ENCODE results near the gene SCN3A. TPM values are rescaled to one million over a fixed set of nuclear protein-coding genes. Genes with fewer than 3 reads are reported as not detected.

Gene SCN3A
- total and polyA plus RNA-seq, 2 donors: 3.0 to 5.9 TPM

GRCh38 chr2:165058476-165059265, 145.2 kb downstream of the SCN3A start:
- WGBS: 16% methylated on average over 2 of the region's 2 CpGs
- H3K27me3 ChIP-seq (ENCODE audit: control insufficient read depth in 2 of 2, insufficient read depth in 1 of 2, low read length in 1 of 2): no peaks in the 10 kb centered on the region

DNA sequence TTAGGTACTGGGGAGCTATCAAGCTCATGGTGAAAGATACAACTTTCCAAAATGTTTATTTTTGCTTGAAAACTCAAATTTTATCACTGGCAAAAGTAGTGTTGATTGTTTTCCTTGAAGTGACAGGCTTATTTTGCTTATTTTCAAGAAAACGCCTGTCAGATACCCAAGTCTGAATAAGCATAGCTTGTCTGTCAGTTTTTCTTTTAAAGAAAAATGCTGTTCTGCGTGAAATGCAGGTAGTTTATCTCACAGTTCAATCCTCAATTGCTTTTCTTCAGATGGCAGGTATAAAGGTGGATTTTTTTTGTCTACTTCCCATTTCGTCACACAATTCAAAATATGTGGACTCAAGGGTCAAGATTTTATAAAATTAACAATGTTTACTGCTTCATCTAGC, 145.9 kb downstream of the SCN3A start:
- Histone ChIP-seq H3K27me3 (ENCODE audit: control insufficient read depth in 2 of 2, insufficient read depth in 1 of 2, low read length in 1 of 2) (no peaks in the 10 kb centered on the region), H3K4me3 (ENCODE audit: low read length in 2 of 2) (no peak overlapping the region), H3K36me3 (ENCODE audit: control insufficient read depth in 2 of 2, insufficient read depth in 2 of 2, low read length in 1 of 2) (no peaks in the 10 kb centered on the region), H3K4me1 (ENCODE audit: control insufficient read depth in 2 of 2, insufficient read depth in 2 of 2, low read length in 2 of 2) (peaks cover 6 to 20% of the 10 kb centered on the region in 2 donors), H3K27ac (ENCODE audit: low read depth in 1 of 2, low read length in 1 of 2) (peak overlapping the region in 1 of 2 donors; percentile 70), H3K9me3 (ENCODE audit: control insufficient read depth in 2 of 2, insufficient read depth in 1 of 2, low read length in 1 of 2) (no peaks in the 10 kb centered on the region)
- no peak for DNase-seq (ENCODE audit: low read depth in 6 of 9, low spot score in 9 of 9)
- 87% methylated on average over 3 of the region's 3 CpGs for WGBS

More at GRCh38 chr2:165058476-165059265, 145.2 kb downstream of the SCN3A start:
- H3K27ac ChIP-seq (ENCODE audit: low read depth in 1 of 2, low read length in 1 of 2): peak overlapping the region in 1 of 2 donors; percentile 70
- DNase-seq (ENCODE audit: low read depth in 6 of 9, low spot score in 9 of 9): peak in 3 of 9 donors; percentile 7 to 58 (median 10)
- no peak overlapping the region for H3K4me3 ChIP-seq (ENCODE audit: low read length in 2 of 2)
- H3K36me3 ChIP-seq (ENCODE audit: control insufficient read depth in 2 of 2, insufficient read depth in 2 of 2, low read length in 1 of 2): no peaks in the 10 kb centered on the region
- peaks cover 6 to 20% of the 10 kb centered on the region in 2 donors for H3K4me1 ChIP-seq (ENCODE audit: control insufficient read depth in 2 of 2, insufficient read depth in 2 of 2, low read length in 2 of 2)
- H3K9me3 ChIP-seq (ENCODE audit: control insufficient read depth in 2 of 2, insufficient read depth in 1 of 2, low read length in 1 of 2): no peaks in the 10 kb centered on the region

DNA sequence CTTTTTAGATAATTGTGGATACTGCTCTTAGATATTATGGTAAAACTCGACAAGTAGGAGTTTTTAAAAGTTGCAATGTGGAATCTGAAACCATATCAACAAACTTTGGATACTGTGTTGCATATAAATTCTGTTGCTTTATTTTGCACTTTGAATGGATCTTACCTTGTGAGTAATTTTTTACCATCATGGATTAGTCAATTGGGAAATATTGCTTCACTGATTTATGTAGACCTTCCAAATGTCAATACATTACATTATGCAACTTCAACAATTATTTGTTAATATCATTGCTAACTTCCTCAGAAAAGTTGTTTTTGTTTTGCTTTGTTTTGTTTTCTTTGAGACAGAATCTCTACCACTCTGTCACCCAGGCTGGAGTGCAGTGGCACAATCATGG, 146.5 kb downstream of the SCN3A start:
- peaks cover 6 to 20% of the 10 kb centered on the region in 2 donors for H3K4me1 ChIP-seq (ENCODE audit: control insufficient read depth in 2 of 2, insufficient read depth in 2 of 2, low read length in 2 of 2)
- H3K27ac ChIP-seq (ENCODE audit: low read depth in 1 of 2, low read length in 1 of 2): no peak overlapping the region
- DNase-seq (ENCODE audit: low read depth in 6 of 9, low spot score in 9 of 9): no peak
- no peaks in the 10 kb centered on the region for H3K27me3 ChIP-seq (ENCODE audit: control insufficient read depth in 2 of 2, insufficient read depth in 1 of 2, low read length in 1 of 2)
- no peak overlapping the region for H3K4me3 ChIP-seq (ENCODE audit: low read length in 2 of 2)
- WGBS: 95% methylated on average over 1 of the region's 1 CpG
- H3K36me3 ChIP-seq (ENCODE audit: control insufficient read depth in 2 of 2, insufficient read depth in 2 of 2, low read length in 1 of 2): no peaks in the 10 kb centered on the region
- H3K9me3 ChIP-seq (ENCODE audit: control insufficient read depth in 2 of 2, insufficient read depth in 1 of 2, low read length in 1 of 2): no peaks in the 10 kb centered on the region

GRCh38 chr2:165056564-165056963, 147.3 kb downstream of the SCN3A start:
- Histone ChIP-seq H3K27me3 (ENCODE audit: control insufficient read depth in 2 of 2, insufficient read depth in 1 of 2, low read length in 1 of 2) (no peaks in the 10 kb centered on the region), H3K9me3 (ENCODE audit: control insufficient read depth in 2 of 2, insufficient read depth in 1 of 2, low read length in 1 of 2) (no peaks in the 10 kb centered on the region), H3K4me1 (ENCODE audit: control insufficient read depth in 2 of 2, insufficient read depth in 2 of 2, low read length in 2 of 2) (peaks cover 3 to 20% of the 10 kb centered on the region in 2 donors), H3K27ac (ENCODE audit: low read depth in 1 of 2, low read length in 1 of 2) (no peak overlapping the region), H3K36me3 (ENCODE audit: control insufficient read depth in 2 of 2, insufficient read depth in 2 of 2, low read length in 1 of 2) (no peaks in the 10 kb centered on the region), H3K4me3 (ENCODE audit: low read length in 2 of 2) (no peak overlapping the region)
- over 99% methylated on average over 2 of the region's 2 CpGs for WGBS
- DNase-seq (ENCODE audit: low read depth in 6 of 9, low spot score in 9 of 9): no peak

- no peaks in the 10 kb centered on the region for H3K9me3 ChIP-seq (ENCODE audit: control insufficient read depth in 2 of 2, insufficient read depth in 1 of 2, low read length in 1 of 2)
- H3K36me3 ChIP-seq (ENCODE audit: control insufficient read depth in 2 of 2, insufficient read depth in 2 of 2, low read length in 1 of 2): no peaks in the 10 kb centered on the region
- no peak overlapping the region for H3K27ac ChIP-seq (ENCODE audit: low read depth in 1 of 2, low read length in 1 of 2)
- H3K27me3 ChIP-seq (ENCODE audit: control insufficient read depth in 2 of 2, insufficient read depth in 1 of 2, low read length in 1 of 2): no peaks in the 10 kb centered on the region
- H3K4me3 ChIP-seq (ENCODE audit: low read length in 2 of 2): no peak overlapping the region
- peaks cover 3 to 20% of the 10 kb centered on the region in 2 donors for H3K4me1 ChIP-seq (ENCODE audit: control insufficient read depth in 2 of 2, insufficient read depth in 2 of 2, low read length in 2 of 2)
- WGBS: 45% methylated on average over 6 of the region's 6 CpGs
- peak in 1 of 9 donors; percentile 42 for DNase-seq (ENCODE audit: low read depth in 6 of 9, low spot score in 9 of 9)
Measured at GRCh38 chr2:165055082-165055851, 148.6 kb downstream of the SCN3A start.

DNA sequence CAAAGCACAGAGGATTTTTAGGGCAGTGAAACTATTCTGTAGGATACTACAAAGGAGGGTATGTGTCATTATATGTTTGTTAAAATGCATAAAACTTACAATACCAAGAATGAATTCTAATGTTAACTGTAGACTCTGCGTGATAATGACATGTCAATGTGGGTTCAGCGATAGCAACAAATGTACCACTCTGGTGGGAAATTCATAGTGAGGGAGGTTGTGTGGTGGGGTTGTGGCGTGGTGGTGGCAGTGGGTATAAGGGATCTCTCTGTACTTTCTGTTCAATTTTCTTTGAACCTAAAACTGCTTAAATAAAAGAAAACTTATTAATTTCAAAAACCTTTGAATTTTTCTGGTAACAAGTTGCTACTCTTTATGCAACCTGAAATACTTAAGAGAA, 149.2 kb downstream of the SCN3A start:
- WGBS: 19% methylated on average over 3 of the region's 3 CpGs
- no peaks in the 10 kb centered on the region for H3K9me3 ChIP-seq (ENCODE audit: control insufficient read depth in 2 of 2, insufficient read depth in 1 of 2, low read length in 1 of 2)
- DNase-seq (ENCODE audit: low read depth in 6 of 9, low spot score in 9 of 9): peak in 1 of 9 donors; percentile 26
- no peak overlapping the region for H3K27ac ChIP-seq (ENCODE audit: low read depth in 1 of 2, low read length in 1 of 2)
- no peaks in the 10 kb centered on the region for H3K27me3 ChIP-seq (ENCODE audit: control insufficient read depth in 2 of 2, insufficient read depth in 1 of 2, low read length in 1 of 2)
- peaks cover 3 to 20% of the 10 kb centered on the region in 2 donors for H3K4me1 ChIP-seq (ENCODE audit: control insufficient read depth in 2 of 2, insufficient read depth in 2 of 2, low read length in 2 of 2)
- no peak overlapping the region for H3K4me3 ChIP-seq (ENCODE audit: low read length in 2 of 2)
- H3K36me3 ChIP-seq (ENCODE audit: control insufficient read depth in 2 of 2, insufficient read depth in 2 of 2, low read length in 1 of 2): no peaks in the 10 kb centered on the region

DNA sequence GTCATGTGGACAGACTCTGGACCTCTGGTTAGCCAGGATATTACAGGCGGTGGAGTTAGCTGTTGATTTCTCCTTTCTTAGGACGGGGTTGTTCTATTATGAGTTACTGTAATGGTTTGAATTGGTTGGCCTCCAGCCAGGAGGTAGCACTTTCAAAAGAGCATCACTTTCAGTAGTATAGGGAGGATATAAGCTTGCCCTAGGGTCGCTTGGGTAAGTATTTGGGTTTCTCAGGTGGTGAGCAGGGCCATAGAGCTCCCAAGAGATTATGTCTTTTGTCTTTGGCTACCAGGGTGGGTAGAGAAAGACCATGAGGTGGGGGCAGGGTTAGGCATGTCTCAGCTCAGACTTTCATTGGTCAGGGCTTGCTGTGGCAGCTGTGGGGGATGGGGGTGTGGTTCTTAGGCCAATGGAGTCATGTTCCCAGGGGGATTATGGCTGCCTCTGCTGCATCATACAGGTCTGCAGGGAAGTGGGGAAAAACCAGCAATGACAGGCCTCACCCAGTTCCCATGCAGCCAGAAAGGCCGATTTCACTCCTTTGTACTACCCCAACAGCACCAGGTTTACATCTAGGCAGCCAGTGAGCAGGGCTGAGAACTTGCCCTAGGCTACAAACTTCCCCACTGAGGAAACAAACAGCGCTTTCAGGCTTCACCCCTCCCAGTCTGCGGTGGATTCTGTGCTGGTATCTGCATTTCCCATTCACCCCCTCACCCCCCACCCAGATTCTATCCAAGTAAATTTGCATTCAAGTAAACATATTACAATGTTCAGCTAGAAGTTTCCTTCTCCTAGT, 159.1 kb downstream of the SCN3A start:
- H3K4me3 ChIP-seq (ENCODE audit: low read length in 2 of 2): no peak overlapping the region
- H3K36me3 ChIP-seq (ENCODE audit: control insufficient read depth in 2 of 2, insufficient read depth in 2 of 2, low read length in 1 of 2): no peaks in the 10 kb centered on the region
- H3K27ac ChIP-seq (ENCODE audit: low read depth in 1 of 2, low read length in 1 of 2): no peak overlapping the region
- no peaks in the 10 kb centered on the region for H3K27me3 ChIP-seq (ENCODE audit: control insufficient read depth in 2 of 2, insufficient read depth in 1 of 2, low read length in 1 of 2)
- WGBS: 96% methylated on average over 6 of the region's 6 CpGs
- no peaks in the 10 kb centered on the region for H3K4me1 ChIP-seq (ENCODE audit: control insufficient read depth in 2 of 2, insufficient read depth in 2 of 2, low read length in 2 of 2)
- peaks cover 0 to 3% of the 10 kb centered on the region in 2 donors for H3K9me3 ChIP-seq (ENCODE audit: control insufficient read depth in 2 of 2, insufficient read depth in 1 of 2, low read length in 1 of 2)
- DNase-seq (ENCODE audit: low read depth in 6 of 9, low spot score in 9 of 9): no peak
